ENCODE measurements around the gene MYMX.
A peak's percentile ranks its signal among the peaks of the same experiment; 100 is the strongest.
"Not testable (repeated sequence)": the region's sequence is repeated elsewhere in the genome, so short reads cannot be mapped to it uniquely, and the experiment has no call there.

MYMX gene

GRCh38 chr6:44180406-44180805 lies 36.3 kb upstream of the MYMX start:
- no peak overlapping the region for H4K12ac ChIP-seq (ENCODE audit: low read depth, low read length)
- peak overlapping the region; percentile 58 for H4K91ac ChIP-seq (ENCODE audit: low read depth, low read length)
- peaks cover 5% of the 10 kb centered on the region for H3K9me3 ChIP-seq (ENCODE audit: insufficient read depth, low read depth, low read length)
- H2AK5ac ChIP-seq (ENCODE audit: low read length), result peak overlapping the region; percentile 45
- H2BK120ac ChIP-seq (ENCODE audit: insufficient read depth, low read length, poor library complexity), result no peak overlapping the region
- H3K4ac ChIP-seq (ENCODE audit: low read depth, low read length), result no peak overlapping the region
- no peak overlapping the region for H3K4me2 ChIP-seq (ENCODE audit: low read length)
- H2AFZ ChIP-seq (ENCODE audit: insufficient read depth, low read length, poor library complexity), result no peak overlapping the region
- WGBS (ENCODE audit: extremely low coverage, insufficient coverage, insufficient read length), result no CpG with 5 or more reads among the region's 4 CpGs
- no peaks in the 10 kb centered on the region for H3K36me3 ChIP-seq (ENCODE audit: control insufficient read depth in 1 of 2, insufficient read depth in 2 of 2, low read length in 2 of 2)
- peak overlapping the region; percentile 67 for H2BK12ac ChIP-seq (ENCODE audit: low read length)
- H3K4me3 ChIP-seq (ENCODE audit: low read depth, low read length), result no peak overlapping the region
- peak overlapping the region; percentile 47 for H3K14ac ChIP-seq (ENCODE audit: low read length)
- no peak overlapping the region for H3K9ac ChIP-seq (ENCODE audit: low read length)
- H3K27me3 ChIP-seq (ENCODE audit: insufficient read depth, low read length), result no peaks in the 10 kb centered on the region
- H3K23ac ChIP-seq (ENCODE audit: low read length), result no peak overlapping the region
- H3K79me1 ChIP-seq (ENCODE audit: low read length), result peaks cover 34% of the 10 kb centered on the region
- H3K79me2 ChIP-seq (ENCODE audit: control insufficient read depth, insufficient read depth, low read length, poor library complexity), result no peaks in the 10 kb centered on the region
- no peak overlapping the region for H3K27ac ChIP-seq (ENCODE audit: low read depth, low read length)
- H4K8ac ChIP-seq (ENCODE audit: low read depth, low read length), result no peak overlapping the region
- no peak overlapping the region for H2BK5ac ChIP-seq (ENCODE audit: low read depth, low read length, poor library complexity)
- H3K18ac ChIP-seq (ENCODE audit: low read length), result no peak overlapping the region
- H3K4me1 ChIP-seq (ENCODE audit: control insufficient read depth in 1 of 2, insufficient read depth in 2 of 2, low read length in 2 of 2), result peaks cover 27 to 39% of the 10 kb centered on the region in 2 experiments
- no peak for DNase-seq

- H3K9me3 ChIP-seq (ENCODE audit: insufficient read depth, low read depth, low read length), result peaks cover 5% of the 10 kb centered on the region
- H3K4me1 ChIP-seq (ENCODE audit: control insufficient read depth in 1 of 2, insufficient read depth in 2 of 2, low read length in 2 of 2), result peaks cover 27 to 39% of the 10 kb centered on the region in 2 experiments
- H4K12ac ChIP-seq (ENCODE audit: low read depth, low read length), result no peak overlapping the region
- no peak for DNase-seq
- no peak overlapping the region for H3K4ac ChIP-seq (ENCODE audit: low read depth, low read length)
- H3K27me3 ChIP-seq (ENCODE audit: insufficient read depth, low read length), result no peaks in the 10 kb centered on the region
- peak overlapping the region; percentile 58 for H4K91ac ChIP-seq (ENCODE audit: low read depth, low read length)
- peak overlapping the region; percentile 67 for H2BK12ac ChIP-seq (ENCODE audit: low read length)
- no peak overlapping the region for H3K4me2 ChIP-seq (ENCODE audit: low read length)
- H3K27ac ChIP-seq (ENCODE audit: low read depth, low read length), result no peak overlapping the region
- H3K4me3 ChIP-seq (ENCODE audit: low read depth, low read length), result no peak overlapping the region
- H2BK120ac ChIP-seq (ENCODE audit: insufficient read depth, low read length, poor library complexity), result peak overlapping the region; percentile 8
- H4K8ac ChIP-seq (ENCODE audit: low read depth, low read length), result no peak overlapping the region
- no peak overlapping the region for H3K9ac ChIP-seq (ENCODE audit: low read length)
- peaks cover 35% of the 10 kb centered on the region for H3K79me1 ChIP-seq (ENCODE audit: low read length)
- H2AFZ ChIP-seq (ENCODE audit: insufficient read depth, low read length, poor library complexity), result no peak overlapping the region
- H3K23ac ChIP-seq (ENCODE audit: low read length), result no peak overlapping the region
- peak overlapping the region; percentile 45 for H2AK5ac ChIP-seq (ENCODE audit: low read length)
- WGBS (ENCODE audit: extremely low coverage, insufficient coverage, insufficient read length), result no CpG with 5 or more reads among the region's 4 CpGs
- H3K14ac ChIP-seq (ENCODE audit: low read length), result peak overlapping the region; percentile 47
- H2BK5ac ChIP-seq (ENCODE audit: low read depth, low read length, poor library complexity), result no peak overlapping the region
- no peaks in the 10 kb centered on the region for H3K79me2 ChIP-seq (ENCODE audit: control insufficient read depth, insufficient read depth, low read length, poor library complexity)
- H3K18ac ChIP-seq (ENCODE audit: low read length), result peak overlapping the region; percentile 3
- no peaks in the 10 kb centered on the region for H3K36me3 ChIP-seq (ENCODE audit: control insufficient read depth in 1 of 2, insufficient read depth in 2 of 2, low read length in 2 of 2)
Measured at GRCh38 chr6:44180886-44181285, 35.8 kb upstream of the MYMX start.

GRCh38 chr6:44181784-44182183 lies 34.9 kb upstream of the MYMX start:
- H3K18ac ChIP-seq (ENCODE audit: low read length); DNase-seq; H3K14ac ChIP-seq (ENCODE audit: low read length); H3K27me3 ChIP-seq (ENCODE audit: insufficient read depth, low read length); H3K36me3 ChIP-seq (ENCODE audit: control insufficient read depth in 1 of 2, insufficient read depth in 2 of 2, low read length in 2 of 2); H4K12ac ChIP-seq (ENCODE audit: low read depth, low read length); H3K9me3 ChIP-seq (ENCODE audit: insufficient read depth, low read depth, low read length); H3K27ac ChIP-seq (ENCODE audit: low read depth, low read length); H2BK5ac ChIP-seq (ENCODE audit: low read depth, low read length, poor library complexity); H3K79me2 ChIP-seq (ENCODE audit: control insufficient read depth, insufficient read depth, low read length, poor library complexity); H2BK12ac ChIP-seq (ENCODE audit: low read length); H2BK120ac ChIP-seq (ENCODE audit: insufficient read depth, low read length, poor library complexity); H4K91ac ChIP-seq (ENCODE audit: low read depth, low read length); H3K4me3 ChIP-seq (ENCODE audit: low read depth, low read length); H3K23ac ChIP-seq (ENCODE audit: low read length); H3K4me2 ChIP-seq (ENCODE audit: low read length); H3K9ac ChIP-seq (ENCODE audit: low read length); H3K4ac ChIP-seq (ENCODE audit: low read depth, low read length); H2AK5ac ChIP-seq (ENCODE audit: low read length); H4K8ac ChIP-seq (ENCODE audit: low read depth, low read length); H2AFZ ChIP-seq (ENCODE audit: insufficient read depth, low read length, poor library complexity): not testable (repeated sequence)
- peaks cover 31% of the 10 kb centered on the region for H3K79me1 ChIP-seq (ENCODE audit: low read length)
- peaks cover 23 to 34% of the 10 kb centered on the region in 2 experiments for H3K4me1 ChIP-seq (ENCODE audit: control insufficient read depth in 1 of 2, insufficient read depth in 2 of 2, low read length in 2 of 2)

GRCh38 chr6:44182911-44183390 lies 33.8 kb upstream of the MYMX start:
- no peak overlapping the region for H3K4me2 ChIP-seq (ENCODE audit: low read length)
- H3K27me3 ChIP-seq (ENCODE audit: insufficient read depth, low read length), result no peaks in the 10 kb centered on the region
- H3K4ac ChIP-seq (ENCODE audit: low read depth, low read length), result no peak overlapping the region
- peaks cover 13 to 23% of the 10 kb centered on the region in 2 experiments for H3K4me1 ChIP-seq (ENCODE audit: control insufficient read depth in 1 of 2, insufficient read depth in 2 of 2, low read length in 2 of 2)
- no peak overlapping the region for H2BK12ac ChIP-seq (ENCODE audit: low read length)
- H2BK5ac ChIP-seq (ENCODE audit: low read depth, low read length, poor library complexity), result no peak overlapping the region
- H2AFZ ChIP-seq (ENCODE audit: insufficient read depth, low read length, poor library complexity), result no peak overlapping the region
- no peaks in the 10 kb centered on the region for H3K79me2 ChIP-seq (ENCODE audit: control insufficient read depth, insufficient read depth, low read length, poor library complexity)
- peak; percentile 91 to 93 for DNase-seq
- peaks cover 20% of the 10 kb centered on the region for H3K79me1 ChIP-seq (ENCODE audit: low read length)
- H3K23ac ChIP-seq (ENCODE audit: low read length), result no peak overlapping the region
- no peak overlapping the region for H3K9ac ChIP-seq (ENCODE audit: low read length)
- no peak overlapping the region for H3K4me3 ChIP-seq (ENCODE audit: low read depth, low read length)
- H2AK5ac ChIP-seq (ENCODE audit: low read length), result no peak overlapping the region
- H3K36me3 ChIP-seq (ENCODE audit: control insufficient read depth in 1 of 2, insufficient read depth in 2 of 2, low read length in 2 of 2), result no peaks in the 10 kb centered on the region
- H4K91ac ChIP-seq (ENCODE audit: low read depth, low read length), result no peak overlapping the region
- no peak overlapping the region for H3K14ac ChIP-seq (ENCODE audit: low read length)
- H3K27ac ChIP-seq (ENCODE audit: low read depth, low read length), result no peak overlapping the region
- H2BK120ac ChIP-seq (ENCODE audit: insufficient read depth, low read length, poor library complexity), result no peak overlapping the region
- no peak overlapping the region for H3K18ac ChIP-seq (ENCODE audit: low read length)
- no peak overlapping the region for H4K12ac ChIP-seq (ENCODE audit: low read depth, low read length)
- H3K9me3 ChIP-seq (ENCODE audit: insufficient read depth, low read depth, low read length), result no peaks in the 10 kb centered on the region
- H4K8ac ChIP-seq (ENCODE audit: low read depth, low read length), result no peak overlapping the region
- WGBS (ENCODE audit: extremely low coverage, insufficient coverage, insufficient read length), result no CpG with 5 or more reads among the region's 4 CpGs
